SK-N-MC (cell line): ENCODE measurements around the gene RGS10.

ENCODE experiments used
- EZH2 ChIP-seq: fragments of 200-600 bp; sonication (generic); IDR thresholded peaks from one replicate; pipeline ENCODE4 v1.6.1; 2017; ENCODE audit warnings: antibody characterized with exemption
- POLR2AphosphoS5 ChIP-seq: IDR thresholded peaks from 2 replicates; pipeline ENCODE4 v1.6.1; 2012; ENCODE audit warnings: mild to moderate bottlenecking, low read depth, low read length, borderline replicate concordance

DNA sequence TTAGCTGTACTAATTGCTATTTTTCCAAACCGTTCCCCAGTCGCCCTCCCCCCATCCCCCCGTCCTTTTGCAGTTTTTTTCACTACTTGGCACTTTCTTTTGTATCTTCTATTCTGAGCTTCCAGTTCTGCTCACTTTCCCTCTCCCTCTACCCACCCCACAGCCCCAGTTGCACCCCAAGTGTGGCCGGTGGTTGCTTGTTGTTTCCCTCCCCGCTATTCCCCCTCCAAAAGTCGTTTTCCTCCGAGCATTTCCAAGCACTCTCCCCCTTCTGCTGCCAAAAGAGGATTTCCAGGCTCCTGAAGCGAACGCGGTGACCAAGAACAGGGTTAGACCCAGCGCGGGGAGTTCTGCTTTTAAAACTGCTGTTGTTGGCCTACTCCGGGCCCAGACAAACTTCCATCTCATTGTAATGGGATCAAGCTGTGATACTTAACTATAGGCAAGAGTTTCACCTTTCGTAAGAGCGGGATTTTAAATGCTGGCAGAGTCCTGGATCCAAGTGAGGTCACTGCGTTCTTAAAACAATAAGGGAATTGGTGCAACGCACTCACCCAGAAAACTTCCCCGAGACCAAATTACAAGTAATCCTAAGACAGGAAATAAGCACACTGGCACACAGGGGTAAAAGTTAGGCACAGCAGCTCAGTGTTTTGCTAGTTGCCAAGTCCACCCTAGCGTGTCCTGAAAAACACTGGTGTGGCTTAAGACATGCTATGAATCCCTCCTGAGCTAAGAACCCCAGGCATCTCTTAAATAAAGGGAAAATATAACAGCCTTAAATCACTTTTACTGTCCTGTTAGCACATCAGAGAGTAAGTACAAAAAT, 1.5 kb upstream of the RGS10 start:
- TF ChIP-seq EZH2, result no peak
- no peak for TF ChIP-seq POLR2AphosphoS5
